GM19468 (cell line): Measurements from ENCODE around the gene PTPRN2.
"Not testable (repeated sequence)": the region's sequence is repeated elsewhere in the genome, so short reads cannot be mapped to it uniquely, and the experiment has no call there.

Source experiments
- ATAC-seq: cut with Tn5 transposase; IDR thresholded peaks from one replicate; pipeline ENCODE4 v1.9.1; 2021; ENCODE audit warnings: mild to moderate bottlenecking, moderate library complexity, moderate number of reproducible peaks; ENCODE audit not compliant: unreplicated experiment; ENCODE audit errors: extremely low read depth

PTPRN2 gene

DNA sequence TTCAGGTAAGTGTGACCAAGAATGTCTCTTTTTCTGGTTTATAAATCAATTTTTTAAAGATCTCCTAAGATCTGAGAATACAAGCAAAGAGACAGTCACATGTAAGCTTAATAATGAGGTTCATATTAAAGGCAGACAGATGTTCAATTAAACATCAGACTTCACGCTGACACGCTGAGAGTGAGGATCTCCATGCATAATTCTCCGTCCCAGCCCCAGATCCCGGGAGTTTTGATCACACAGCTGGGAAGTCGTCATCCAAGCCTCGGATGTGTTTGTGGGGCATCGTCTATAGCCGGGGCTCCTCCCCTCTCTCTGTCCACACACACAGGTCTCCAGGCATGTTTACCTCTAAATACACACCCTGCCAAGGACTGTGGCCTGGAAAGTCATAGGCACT lies 223.2 kb downstream of the PTPRN2 start:
- ATAC-seq, result no peak

DNA sequence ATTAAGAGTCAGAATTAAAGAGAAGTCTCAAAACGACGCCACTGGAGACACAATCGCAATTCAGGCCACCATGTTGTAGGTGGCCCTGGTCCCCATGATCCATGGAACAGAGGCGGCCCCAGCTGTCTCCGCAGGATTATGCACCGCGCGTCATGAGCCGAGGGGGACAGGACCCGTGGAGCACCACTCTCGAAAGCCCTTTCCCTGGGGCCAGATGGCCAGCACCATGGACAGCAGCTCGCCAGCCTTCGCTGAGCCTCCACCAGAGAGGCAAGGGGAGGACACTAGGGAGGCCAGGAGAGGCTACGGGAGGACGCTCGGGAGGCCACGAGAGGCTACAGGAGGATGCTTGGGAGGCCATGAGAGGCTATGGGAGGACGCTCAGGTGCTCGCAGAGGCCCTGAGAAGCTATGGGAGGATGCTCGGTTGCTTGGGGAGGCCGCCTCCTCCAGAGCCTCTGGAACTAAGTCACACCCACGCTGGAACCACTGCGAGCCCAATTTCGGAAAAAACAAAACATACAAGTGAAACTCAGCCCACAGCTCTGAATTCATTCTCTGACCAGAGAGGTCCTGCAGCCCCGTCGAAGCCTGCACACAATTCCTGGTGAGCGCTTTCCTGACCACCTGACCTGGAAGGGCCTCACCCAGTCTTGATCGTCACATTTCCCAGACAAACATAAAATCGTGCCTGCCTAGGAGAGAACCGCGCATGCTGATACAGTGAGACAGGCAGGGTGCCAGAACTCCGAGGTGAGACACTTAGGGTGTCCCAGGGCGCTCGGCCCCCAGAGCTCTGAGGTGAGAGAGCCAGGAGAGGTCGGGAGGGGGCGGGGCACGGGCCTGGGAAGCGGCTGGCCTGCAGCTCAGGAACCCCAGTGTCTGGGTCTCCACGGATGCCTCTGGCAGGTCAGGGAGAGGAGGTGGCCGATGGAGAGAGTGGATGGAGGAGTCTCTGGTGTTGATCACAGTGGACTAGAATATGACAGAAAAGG lies 224.4 kb downstream of the PTPRN2 start:
- no peak for ATAC-seq

DNA sequence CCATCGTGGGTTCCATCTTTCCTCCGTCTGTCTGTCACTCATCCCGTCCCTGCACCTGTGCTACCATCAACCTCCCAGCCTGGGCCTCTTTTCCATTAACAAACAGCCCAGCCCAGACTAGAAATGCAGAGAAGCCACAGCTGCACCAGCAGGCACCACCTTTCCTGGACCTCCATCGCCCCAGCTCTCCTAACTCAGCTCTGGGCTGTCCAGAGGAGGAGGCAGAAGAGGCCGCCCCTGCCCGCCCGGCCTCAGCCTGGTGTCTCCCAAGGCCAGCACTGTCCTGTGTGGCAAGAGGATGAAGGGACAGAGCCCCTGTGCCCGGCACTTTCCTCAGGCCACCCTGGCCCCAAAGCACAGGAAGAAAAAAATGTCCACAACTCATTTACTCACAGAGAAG lies 225.6 kb downstream of the PTPRN2 start:
- ATAC-seq, result no peak

DNA sequence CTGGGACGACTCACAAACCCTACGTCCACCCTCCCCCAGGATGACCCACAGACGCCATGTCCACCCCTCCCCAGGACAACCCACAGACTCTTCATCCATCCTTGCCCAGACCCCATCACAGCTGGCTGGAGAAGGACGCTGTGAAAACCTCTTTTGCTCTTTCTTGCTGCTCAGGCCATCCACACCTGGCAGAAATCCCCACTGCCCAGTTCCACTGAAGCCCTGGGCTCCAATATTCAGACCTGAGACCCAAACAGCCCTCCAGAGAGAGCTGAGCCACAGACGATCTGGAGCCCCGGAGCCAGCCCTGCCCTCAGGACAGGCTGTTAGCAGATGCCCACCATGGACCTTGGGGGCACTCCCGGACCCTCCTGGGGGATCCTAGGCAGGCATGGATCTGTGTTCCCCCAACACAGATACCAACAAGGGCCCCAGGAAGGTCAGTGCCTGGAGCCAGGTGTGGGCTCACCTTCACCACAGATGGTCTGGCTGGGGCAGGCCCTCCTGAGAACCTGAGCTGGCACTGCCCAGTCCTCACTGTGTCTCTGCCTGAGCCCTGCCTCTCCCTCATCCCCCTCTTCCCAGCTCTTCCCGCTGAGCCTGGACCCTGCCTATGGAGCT lies 226.2 kb downstream of the PTPRN2 start:
- no peak for ATAC-seq

DNA sequence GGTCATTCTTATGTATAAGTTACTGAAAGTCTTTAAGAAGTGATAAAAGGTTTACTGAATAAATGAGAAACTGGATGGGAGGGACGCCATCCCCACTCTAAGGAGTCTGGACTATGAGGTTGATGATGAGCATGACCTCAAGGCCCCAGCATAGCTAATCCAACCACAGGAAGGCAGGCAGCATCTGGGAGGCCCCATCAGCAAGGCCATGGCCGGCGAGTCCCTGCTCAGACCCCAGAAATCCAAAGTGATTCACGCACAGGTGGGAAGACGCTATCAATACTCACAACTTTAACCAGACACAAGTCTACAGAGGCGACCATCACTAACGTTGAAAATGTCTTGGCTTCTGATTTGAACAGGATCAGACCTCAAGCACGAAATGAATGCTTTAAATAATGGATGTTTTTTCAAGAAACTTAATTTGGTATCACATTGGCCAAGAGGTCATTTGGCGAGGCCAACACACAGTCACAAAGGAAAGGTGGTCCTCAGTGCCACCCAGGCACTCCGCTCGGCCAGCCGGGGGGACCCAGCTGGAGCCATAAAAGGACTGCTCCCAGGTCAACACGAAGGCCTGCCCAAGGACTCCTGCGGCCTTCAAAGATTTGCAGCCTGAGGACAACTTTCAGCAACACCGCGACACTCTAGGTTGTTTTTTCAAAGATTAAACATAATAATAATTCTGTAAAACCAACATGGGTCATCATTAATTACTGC lies 228.5 kb downstream of the PTPRN2 start:
- no peak for ATAC-seq

DNA sequence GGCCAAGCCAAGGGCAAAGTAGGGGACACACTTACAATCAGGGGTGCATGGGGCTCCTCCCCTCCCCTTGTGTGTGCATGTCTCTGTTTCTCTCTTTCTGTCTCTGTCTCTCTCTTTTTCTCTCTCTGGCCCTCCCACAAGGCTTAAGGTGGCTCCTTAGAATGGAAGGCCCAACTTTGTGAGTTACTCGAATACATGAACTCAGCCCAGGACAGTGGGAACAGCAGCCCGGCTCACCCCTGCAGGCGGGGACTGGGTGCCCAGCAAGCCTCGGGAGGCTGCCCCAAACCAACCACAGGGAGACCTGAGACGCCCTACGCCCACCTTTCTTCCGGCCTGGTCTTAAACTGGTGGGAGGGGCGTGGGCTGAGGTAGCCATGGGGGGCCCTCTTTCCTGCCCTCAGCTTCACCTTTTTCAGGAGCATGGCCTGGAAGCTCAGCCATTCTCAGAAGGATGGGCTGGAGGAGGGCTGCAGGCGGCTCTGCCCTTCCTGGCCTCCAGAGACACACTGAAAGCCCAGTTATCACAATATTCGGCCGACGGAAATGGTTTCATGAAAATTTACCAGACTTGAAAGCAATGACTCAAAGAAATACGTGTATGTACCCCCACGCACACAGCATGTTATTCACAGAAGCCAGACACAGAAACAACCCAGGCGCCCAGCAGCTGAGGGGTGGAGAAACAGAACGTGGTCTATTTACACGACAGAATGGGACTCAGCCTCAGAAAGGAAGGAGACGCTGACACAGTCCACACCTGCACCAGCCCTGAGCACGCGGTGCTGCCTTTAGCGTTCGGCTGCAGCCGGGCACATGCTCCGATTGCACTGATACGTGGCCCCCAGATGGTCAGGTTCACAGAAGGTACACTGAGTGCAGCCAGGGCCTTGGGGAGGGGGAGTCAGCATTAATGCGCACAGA lies 229.5 kb downstream of the PTPRN2 start:
- ATAC-seq, result no peak

DNA sequence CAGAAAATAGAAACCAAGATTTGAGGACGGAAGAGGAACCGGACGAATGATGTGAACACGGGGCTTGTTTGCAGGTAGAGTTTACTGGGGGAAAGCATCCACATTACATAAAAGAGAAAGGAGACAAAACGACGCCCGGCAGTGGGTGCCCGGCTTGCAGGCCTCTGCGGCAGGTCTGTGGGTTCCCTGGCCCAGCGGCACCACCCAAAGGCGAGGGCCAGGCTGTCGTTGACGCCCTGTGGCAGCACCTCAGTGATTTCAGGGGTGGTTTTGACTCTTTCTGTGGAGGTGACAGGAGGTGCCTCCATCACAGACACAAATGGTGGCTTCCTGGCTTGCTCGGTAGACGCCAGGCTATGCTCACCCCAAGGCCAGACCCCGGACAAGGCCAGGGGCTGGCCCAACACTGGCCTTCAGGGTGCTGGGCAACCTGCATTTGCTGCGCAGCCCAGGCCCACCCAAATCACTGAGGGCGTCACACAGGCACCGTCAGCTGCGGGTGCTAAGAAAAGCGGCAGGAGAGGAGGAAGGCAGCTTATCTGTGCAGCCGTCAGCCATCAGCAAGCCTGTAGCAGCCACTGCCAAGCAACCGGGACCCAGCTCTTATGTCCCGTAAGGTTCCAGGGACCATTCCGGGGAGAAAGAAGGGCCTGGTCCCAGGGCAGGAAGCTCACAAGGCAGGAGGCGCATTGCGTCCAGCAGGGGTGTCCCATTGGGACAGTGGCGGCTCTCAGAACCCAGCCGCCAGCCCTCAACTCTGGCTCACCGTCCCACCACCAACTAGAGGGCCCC lies 230.3 kb downstream of the PTPRN2 start:
- ATAC-seq, result no peak

DNA sequence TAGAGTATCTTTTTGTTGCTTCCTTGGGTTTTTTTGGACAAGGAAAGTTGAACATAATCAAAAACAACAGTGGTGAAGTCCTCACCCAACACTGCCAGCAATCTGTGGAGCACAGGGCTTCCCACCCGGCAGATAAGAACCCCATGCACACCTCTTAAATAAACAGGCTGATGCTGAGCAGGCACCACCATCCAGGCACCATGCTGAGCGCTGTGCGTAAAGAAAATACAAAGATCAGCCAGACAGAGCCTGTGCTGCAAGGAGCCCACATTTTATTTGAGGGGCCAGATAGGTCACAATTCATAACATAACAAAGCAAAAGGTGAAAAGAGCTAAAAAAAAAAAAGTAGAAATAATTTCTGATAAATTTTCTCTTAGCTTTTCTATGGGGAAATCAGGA lies 231.2 kb downstream of the PTPRN2 start:
- ATAC-seq, result no peak

DNA sequence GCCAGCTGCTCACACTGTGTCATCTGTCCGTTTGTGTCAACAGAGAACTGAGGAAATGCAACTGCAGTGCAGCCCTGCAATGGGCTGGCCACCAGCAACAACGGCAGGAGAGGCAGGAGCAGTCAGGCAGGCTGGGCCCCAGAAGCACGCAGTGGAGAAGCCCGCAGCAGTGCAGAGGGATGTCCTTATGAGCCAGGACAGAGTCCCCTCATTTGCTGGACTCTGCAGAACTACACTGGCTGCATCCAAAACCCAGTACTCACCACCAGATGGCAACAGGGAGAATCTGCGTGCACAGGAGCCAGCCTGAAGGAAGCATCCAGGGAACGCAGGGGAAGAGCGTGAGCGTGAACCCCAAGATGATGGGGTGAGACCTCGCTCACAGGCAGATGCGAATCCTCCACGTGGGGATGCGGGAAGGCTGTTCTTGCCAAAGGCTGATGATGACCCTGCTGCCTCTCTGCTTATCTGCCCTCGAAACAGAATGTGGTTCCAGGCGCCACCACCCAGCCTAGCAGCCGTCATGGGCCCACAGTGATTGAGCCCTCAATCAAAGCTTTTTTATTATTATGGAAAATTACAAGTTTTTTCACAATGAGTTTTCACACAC lies 232.1 kb downstream of the PTPRN2 start:
- ATAC-seq, result no peak

DNA sequence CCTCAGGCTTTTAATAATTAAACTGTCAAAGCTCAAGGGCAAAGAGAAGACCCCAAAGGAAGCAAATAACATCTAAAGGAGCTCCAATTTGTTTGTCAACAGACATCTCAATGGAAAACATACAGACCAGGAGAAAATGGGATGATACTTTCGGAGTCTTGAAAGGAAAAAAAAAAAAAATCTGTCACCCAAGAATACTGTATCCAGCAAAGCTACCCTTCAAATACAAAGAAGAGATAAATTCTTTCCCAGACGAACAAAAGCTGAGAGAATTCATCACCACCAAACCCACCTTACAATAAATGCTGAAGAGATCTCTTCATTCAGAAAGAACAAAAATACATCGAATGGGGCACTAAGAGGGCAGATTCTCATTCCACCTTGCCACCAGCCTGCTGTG lies 232.8 kb downstream of the PTPRN2 start:
- ATAC-seq, result no peak

DNA sequence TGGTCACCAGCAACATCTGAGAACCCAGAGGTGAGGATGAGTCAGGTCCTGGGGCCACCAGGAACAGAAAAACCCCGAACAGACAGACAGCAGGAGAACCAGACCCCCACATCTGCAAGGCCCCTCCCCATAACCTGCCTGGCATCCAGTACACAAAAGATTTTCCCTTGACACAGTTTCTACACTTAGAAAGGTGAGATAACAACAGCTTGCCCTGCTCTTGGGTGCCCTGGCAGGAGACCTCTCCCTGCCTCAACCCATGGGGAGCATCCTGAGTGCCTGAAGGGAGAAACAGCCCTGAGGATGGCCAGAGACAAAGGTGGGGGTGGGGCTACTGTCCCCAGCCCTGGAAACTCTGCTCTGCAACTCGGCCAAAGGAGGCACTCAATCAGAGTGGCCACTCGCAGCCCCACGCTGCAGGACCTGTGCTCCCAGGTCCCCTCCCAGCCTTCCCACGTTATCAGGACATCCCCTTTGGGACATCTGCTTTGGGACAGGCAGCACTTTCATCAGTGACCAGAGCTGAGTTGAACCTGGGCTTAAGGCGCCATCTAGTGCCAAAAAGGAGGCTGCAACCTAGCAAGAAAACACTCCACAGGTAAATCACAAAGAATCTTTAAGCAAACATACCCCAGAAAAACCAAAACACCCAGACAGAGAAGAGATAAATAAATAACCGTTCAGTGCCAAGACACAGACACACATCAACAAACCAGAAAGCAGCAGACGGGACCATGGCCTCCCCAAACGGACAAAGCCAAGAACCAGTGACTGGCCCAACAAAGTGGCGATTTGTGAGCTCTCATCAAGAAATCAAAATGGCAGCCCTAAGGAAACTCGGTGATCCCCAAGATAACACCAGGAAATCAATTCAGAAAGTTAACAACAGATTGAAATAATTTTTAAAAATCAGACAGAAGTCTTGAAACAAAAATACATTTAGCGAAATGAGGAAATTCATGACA lies 233.7 kb downstream of the PTPRN2 start:
- ATAC-seq, result no peak

DNA sequence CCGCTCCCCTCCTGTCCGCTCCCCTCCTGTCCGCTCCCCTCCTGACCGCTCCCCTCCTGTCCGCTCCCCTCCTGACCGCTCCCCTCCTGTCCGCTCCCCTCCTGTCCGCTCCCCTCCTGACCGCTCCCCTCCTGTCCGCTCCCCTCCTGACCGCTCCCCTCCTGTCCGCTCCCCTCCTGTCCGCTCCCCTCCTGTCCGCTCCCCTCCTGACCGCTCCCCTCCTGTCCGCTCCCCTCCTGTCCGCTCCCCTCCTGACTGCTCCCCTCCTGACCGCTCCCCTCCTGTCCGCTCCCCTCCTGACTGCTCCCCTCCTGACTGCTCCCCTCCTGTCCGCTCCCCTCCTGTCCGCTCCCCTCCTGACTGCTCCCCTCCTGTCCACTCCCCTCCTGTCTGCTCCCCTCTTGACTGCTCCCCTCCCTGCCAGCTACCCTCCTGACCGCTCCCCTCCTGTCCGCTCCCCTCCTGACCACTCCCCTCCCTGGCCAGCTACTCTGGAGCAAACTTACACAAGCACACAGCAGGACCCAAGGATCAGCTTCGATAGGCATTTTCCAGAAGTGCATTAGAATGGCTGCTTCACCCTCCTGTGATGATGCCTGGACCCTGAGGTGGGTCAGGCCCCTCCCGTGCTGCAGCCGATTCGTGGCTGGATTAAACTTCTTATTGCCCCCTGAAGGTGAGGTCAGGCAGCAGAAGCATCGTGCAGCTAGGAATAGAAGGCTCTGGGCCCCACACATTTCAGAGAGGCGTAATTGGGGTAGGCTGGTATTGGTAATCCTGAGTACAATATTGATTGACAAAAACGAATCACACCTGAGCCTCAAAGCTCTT lies 235.5 kb downstream of the PTPRN2 start:
- not testable (repeated sequence) for ATAC-seq

DNA sequence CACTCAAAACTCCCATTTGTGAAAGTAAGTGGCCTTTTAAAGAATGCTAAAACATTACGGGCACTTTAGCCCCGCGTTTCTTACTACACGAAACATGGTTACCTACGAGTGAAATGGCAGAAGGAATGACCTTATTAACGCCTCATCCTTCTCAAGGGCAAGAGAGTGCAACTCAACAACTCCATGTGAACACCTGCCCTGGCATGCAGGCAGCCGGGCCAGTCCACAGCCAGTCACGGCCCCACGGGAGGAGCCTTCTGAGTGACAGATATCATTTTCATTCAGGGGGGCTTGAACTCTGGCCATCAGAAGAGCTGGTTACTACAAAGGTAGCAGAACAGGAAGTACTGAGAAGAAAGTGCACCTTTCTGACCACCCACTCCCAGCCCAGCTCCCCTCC lies 236.1 kb downstream of the PTPRN2 start:
- ATAC-seq, result no peak

DNA sequence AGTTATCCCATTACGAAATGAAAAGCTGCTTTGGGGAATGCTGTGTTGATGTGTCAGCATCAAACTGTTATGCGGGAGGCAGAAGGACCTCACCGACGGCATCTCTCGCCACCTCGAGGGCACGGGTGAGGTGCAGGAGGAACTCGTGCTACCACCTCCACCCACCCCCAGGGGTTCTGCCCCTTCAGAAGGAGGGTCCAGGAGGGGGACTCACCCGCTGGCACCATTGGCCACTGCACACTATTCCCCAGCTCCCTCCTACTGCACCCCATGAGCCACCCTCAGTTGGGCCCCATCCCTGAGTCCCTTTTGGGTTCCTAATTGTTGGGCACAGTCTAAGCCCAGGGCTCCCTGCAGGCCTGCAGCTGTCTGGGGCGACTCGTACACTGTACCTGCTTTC lies 236.6 kb downstream of the PTPRN2 start:
- no peak for ATAC-seq

DNA sequence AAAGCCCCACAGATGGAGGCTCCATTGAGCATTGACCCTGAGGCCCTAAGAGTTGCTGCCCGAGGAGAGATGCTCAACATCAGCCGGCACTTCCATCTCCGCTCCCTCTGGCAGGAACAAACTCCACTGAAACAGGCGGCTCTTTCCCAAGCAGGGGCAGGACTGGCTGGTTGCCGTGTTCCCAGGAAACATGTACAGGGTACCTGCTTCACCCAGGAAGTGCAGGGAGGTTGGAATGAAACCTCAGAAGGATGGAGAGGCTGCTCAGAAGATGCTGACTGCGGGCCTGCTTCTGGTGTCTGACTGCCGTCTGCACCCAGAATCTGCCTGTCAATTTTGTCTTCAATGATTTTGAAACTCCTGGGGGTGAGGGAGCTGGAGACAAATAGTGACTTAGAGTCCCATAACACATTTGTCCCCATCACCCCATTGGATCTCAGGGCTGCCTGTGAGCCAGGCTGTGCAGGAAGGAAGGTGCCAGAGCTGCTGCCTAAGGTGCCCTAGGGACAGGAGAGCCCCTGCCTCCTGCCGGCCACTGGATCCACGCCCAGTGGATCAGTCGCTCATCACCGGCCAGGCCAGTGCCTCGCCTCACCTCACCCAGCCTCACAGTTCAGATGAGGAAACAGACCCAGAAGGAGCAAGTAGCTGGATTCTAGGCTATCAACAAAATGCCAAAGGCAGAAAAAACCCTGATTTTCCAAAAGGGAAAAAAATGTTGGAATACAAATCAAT lies 237.3 kb downstream of the PTPRN2 start:
- no peak for ATAC-seq

DNA sequence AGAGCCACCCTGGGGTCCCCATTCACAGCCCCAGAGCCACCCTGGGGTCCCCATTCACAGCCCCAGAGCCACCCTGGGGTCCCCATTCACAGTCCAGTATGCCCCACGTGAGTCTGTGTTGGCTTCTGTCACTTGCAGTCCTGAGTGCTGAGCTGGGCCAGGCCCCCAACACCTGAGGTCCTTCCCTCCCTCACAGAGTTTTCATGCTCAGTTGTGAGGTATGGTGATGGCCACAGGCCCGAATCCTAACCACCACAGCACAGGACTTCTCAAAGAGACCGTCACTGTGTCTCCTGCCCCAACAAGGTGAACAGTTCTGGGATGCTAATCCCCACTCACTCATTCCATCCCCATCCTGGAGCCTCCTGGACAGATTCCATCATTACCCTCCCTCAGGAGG lies 239.2 kb downstream of the PTPRN2 start:
- no peak for ATAC-seq
